GM23338 (cell line): ENCODE data around the gene TOM1L1. TPM values are rescaled to one million over a fixed set of nuclear protein-coding genes. Genes with fewer than 3 reads are reported as not detected.

Experiments
- ATAC-seq: fragments of 200-7000 bp; cut with Tn5 transposase; 3 replicates; pipeline ENCODE4 v1.9.1; 2020
- DNase-seq: peaks from one replicate; pipeline ENCODE4 v3.0.0-alpha.2; 2015; ENCODE audit warnings: low spot score
- H2AFZ ChIP-seq: fragments of 200-600 bp; sonication (generic); 2 replicates; pipeline ENCODE4 v1.8.0; 2016; ENCODE audit warnings: antibody characterized with exemption, mild to moderate bottlenecking, moderate library complexity
- H3F3A ChIP-seq: fragments of 200-600 bp; sonication (generic); replicated peaks from 2 replicates; pipeline ENCODE4 v1.8.0; 2017; ENCODE audit warnings: antibody characterized with exemption, mixed run types, low read depth
- H3K27ac ChIP-seq: fragments of 200-600 bp; sonication (generic); 2 replicates; pipeline ENCODE4 v1.6.1; 2016; ENCODE audit warnings: low read depth
- H3K27me3 ChIP-seq: fragments of 200-600 bp; sonication (generic); 2 replicates; pipeline ENCODE4 v1.8.0; 2016; ENCODE audit warnings: mild to moderate bottlenecking, mixed run types, moderate library complexity; ENCODE audit not compliant: insufficient read depth
- H3K36me3 ChIP-seq: fragments of 200-600 bp; sonication (generic); 2 replicates; pipeline ENCODE4 v1.8.0; 2016; ENCODE audit warnings: mild to moderate bottlenecking; ENCODE audit not compliant: insufficient read depth
- H3K4me1 ChIP-seq: fragments of 200-600 bp; sonication (generic); 2 replicates; pipeline ENCODE4 v1.8.0; 2016; ENCODE audit warnings: mild to moderate bottlenecking, moderate library complexity; ENCODE audit not compliant: insufficient read depth
- H3K4me2 ChIP-seq: fragments of 200-600 bp; sonication (generic); 2 replicates; pipeline ENCODE4 v1.7.1; 2017; ENCODE audit warnings: mixed run types
- H3K4me3 ChIP-seq: fragments of 200-600 bp; sonication (generic); 2 replicates; pipeline ENCODE4 v1.6.1; 2016; ENCODE audit warnings: mixed run types
- H3K79me2 ChIP-seq: fragments of 200-600 bp; sonication (generic); replicated peaks from 2 replicates; pipeline ENCODE4 v1.8.0; 2017; ENCODE audit warnings: mild to moderate bottlenecking; ENCODE audit not compliant: insufficient read depth
- H3K9me2 ChIP-seq: fragments of 200-600 bp; sonication (generic); 2 replicates; pipeline ENCODE4 v1.8.0; 2017; ENCODE audit not compliant: insufficient read depth
- H4K20me1 ChIP-seq: fragments of 200-600 bp; sonication (generic); replicated peaks from 2 replicates; pipeline ENCODE4 v1.8.0; 2017; ENCODE audit warnings: mild to moderate bottlenecking; ENCODE audit not compliant: insufficient read depth
- H3K27ac Mint-ChIP-seq: 2 replicates; pipeline ENCODE4 v1.8.0; 2020; ENCODE audit warnings: inconsistent platforms, mild to moderate bottlenecking, moderate library complexity, mixed read lengths
- H3K27me3 Mint-ChIP-seq: 3 replicates; pipeline ENCODE4 v1.8.0; 2022; ENCODE audit warnings: low read depth, mild to moderate bottlenecking, moderate library complexity, mixed read lengths, inconsistent platforms; ENCODE audit not compliant: insufficient read depth, poor library complexity
- H3K36me3 Mint-ChIP-seq: 3 replicates; pipeline ENCODE4 v1.8.0; 2021; ENCODE audit warnings: low read depth, mild to moderate bottlenecking, inconsistent platforms, moderate library complexity, mixed read lengths
- H3K4me1 Mint-ChIP-seq: 3 replicates; pipeline ENCODE4 v1.8.0; 2020; ENCODE audit warnings: mild to moderate bottlenecking, inconsistent platforms, mixed read lengths
- H3K4me3 Mint-ChIP-seq: 3 replicates; pipeline ENCODE4 v1.8.0; 2021; ENCODE audit warnings: moderate library complexity, mild to moderate bottlenecking, inconsistent platforms, mixed read lengths
- H3K9me3 Mint-ChIP-seq: 3 replicates; pipeline ENCODE4 v1.8.0; 2020; ENCODE audit warnings: moderate library complexity, mild to moderate bottlenecking, inconsistent platforms, mixed read lengths
- CREB1 ChIP-seq: fragments of 250-450 bp; sonication (Bioruptor Pico); IDR thresholded peaks from 2 replicates; pipeline ENCODE4 v1.5.0; 2020; ENCODE audit warnings: low read depth, mild to moderate bottlenecking, moderate library complexity
- CTCF ChIP-seq, 2 experiments: fragments of 200-600 bp in 1 of 2; sonication (generic) in 1 of 2; conservative IDR thresholded peaks; 2 replicates each; pipeline versions ENCODE4 v1.5.1 to v1.6.1; 2016 to 2017; ENCODE audit warnings: antibody characterized with exemption in 2 of 2, low read depth in 2 of 2, mild to moderate bottlenecking in 2 of 2, moderate library complexity in 1 of 2
- EZH2 ChIP-seq: fragments of 200-600 bp; sonication (generic); IDR thresholded peaks from one replicate; pipeline ENCODE4 v1.8.0; 2017; ENCODE audit warnings: antibody characterized with exemption, mild to moderate bottlenecking, low read depth; ENCODE audit not compliant: unreplicated experiment
- EZH2phosphoT487 ChIP-seq: fragments of 200-600 bp; sonication (generic); IDR thresholded peaks from one replicate; pipeline ENCODE4 v1.8.1; 2018; ENCODE audit warnings: antibody characterized with exemption; ENCODE audit not compliant: unreplicated experiment
- JUNB ChIP-seq: IDR thresholded peaks from one replicate; pipeline ENCODE4 v1.6.1; 2016; ENCODE audit warnings: antibody characterized with exemption; ENCODE audit not compliant: unreplicated experiment
- NANOG ChIP-seq: IDR thresholded peaks from 2 replicates; pipeline ENCODE4 v1.6.1; 2016; ENCODE audit warnings: antibody characterized with exemption, borderline replicate concordance
- POLR2AphosphoS5 ChIP-seq: IDR thresholded peaks from 2 replicates; pipeline ENCODE4 v1.6.1; 2016; ENCODE audit warnings: antibody characterized with exemption, low read depth
- STAT1 ChIP-seq: IDR thresholded peaks from one replicate; pipeline ENCODE4 v1.6.1; 2016; ENCODE audit warnings: antibody characterized with exemption; ENCODE audit not compliant: unreplicated experiment
- ZNF114 ChIP-seq: fragments of 250-450 bp; sonication (Bioruptor Pico); IDR thresholded peaks from 2 replicates; pipeline ENCODE4 v1.5.0; 2020; ENCODE audit warnings: mild to moderate bottlenecking, moderate library complexity
- ZNF331 ChIP-seq: fragments of 250-450 bp; sonication (Bioruptor Pico); IDR thresholded peaks from 2 replicates; pipeline ENCODE4 v1.5.0; 2020; ENCODE audit warnings: low read depth, mild to moderate bottlenecking, moderate library complexity
- polyA plus RNA-seq: library from polyadenylated mRNA; unstranded; fragments of >200 nt; fragmentation: Nextera tagmentation; extraction: Ambion mirVana; gene quantifications from 2 replicates; pipeline ENCODE4 v1.2.1, GENCODE V29; 2016
- total RNA-seq: library from RNA; depleted of rRNA; stranded (reverse); fragments of >200 nt; shearing (Covaris generic); gene quantifications from 2 replicates; pipeline ENCODE4 v1.2.3, GENCODE V29; 2014
- TF ChIP-seq, protein P1 (sequence below): IDR thresholded peaks from 2 replicates; pipeline ENCODE4 v1.6.1; 2016; ENCODE audit warnings: antibody characterized with exemption
- TF ChIP-seq, protein P2 (sequence below): IDR thresholded peaks from one replicate; pipeline ENCODE4 v1.6.1; 2018; ENCODE audit warnings: antibody characterized with exemption; ENCODE audit not compliant: unreplicated experiment
- TF ChIP-seq, protein P3 (sequence below): fragments of 250-450 bp; sonication (Bioruptor Pico); IDR thresholded peaks from 2 replicates; pipeline ENCODE4 v1.5.0; 2020; ENCODE audit warnings: mild to moderate bottlenecking, moderate library complexity

The TOM1L1 gene
- total and polyA plus RNA-seq, 2 experiments from 2014 or later = 46.8 to 58.0 TPM

DNA sequence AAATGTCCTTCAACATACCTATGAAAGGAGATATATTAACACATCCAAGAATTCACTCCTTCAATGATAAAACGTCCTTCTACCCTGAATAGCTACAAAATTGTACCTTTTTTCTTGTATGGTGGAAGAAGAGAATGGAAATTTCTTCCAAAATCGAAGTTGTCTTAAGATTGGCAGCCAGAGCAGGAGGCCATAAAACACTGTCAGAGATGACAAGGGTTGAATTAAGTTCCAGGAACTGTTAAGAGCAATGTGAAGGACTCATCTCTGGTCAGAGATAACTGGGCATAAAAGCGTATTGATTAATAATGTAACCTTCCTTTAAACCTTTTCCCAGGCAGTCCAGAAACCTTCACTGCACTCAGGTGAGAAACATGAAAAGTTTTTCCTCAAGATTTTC lies 12.9 kb upstream of the TOM1L1 start:
- no peak for DNase-seq
- no peak overlapping the region for H3K4me3 Mint-ChIP-seq
- H3K36me3 Mint-ChIP-seq = no peaks in the 10 kb centered on the region; the same call in 2 of the 3 replicates

More for the DNA sequence above, 12.9 kb upstream of the TOM1L1 start:
- ATAC-seq = no peak
- Histone ChIP-seq H3F3A (no peaks in the 10 kb centered on the region), H3K79me2 (no peaks in the 10 kb centered on the region), H2AFZ (no peak overlapping the region), H3K4me3 (no peak overlapping the region), H3K9me2 (no peaks in the 10 kb centered on the region), H3K4me2 (no peak overlapping the region), H3K27ac (no peak overlapping the region), H3K27me3 (no peaks in the 10 kb centered on the region), H4K20me1 (no peaks in the 10 kb centered on the region), H3K4me1 (peaks cover 3% of the 10 kb centered on the region; the same call in 1 of the 2 replicates), H3K36me3 (no peaks in the 10 kb centered on the region)
- TF ChIP-seq STAT1 (no peak), EZH2 (no peak), POLR2AphosphoS5 (no peak), ZNF114 (no peak), JUNB (no peak), CTCF (conservative IDR thresholded peaks at IDR 0.05; ENCODE audit: low read depth in 2 of 2) (no peak), EZH2phosphoT487 (no peak), CREB1 (CRISPR knock-in tag) (no peak), NANOG (no peak), ZNF331 (CRISPR knock-in tag) (no peak)
- TF ChIP-seq, protein P1, sequence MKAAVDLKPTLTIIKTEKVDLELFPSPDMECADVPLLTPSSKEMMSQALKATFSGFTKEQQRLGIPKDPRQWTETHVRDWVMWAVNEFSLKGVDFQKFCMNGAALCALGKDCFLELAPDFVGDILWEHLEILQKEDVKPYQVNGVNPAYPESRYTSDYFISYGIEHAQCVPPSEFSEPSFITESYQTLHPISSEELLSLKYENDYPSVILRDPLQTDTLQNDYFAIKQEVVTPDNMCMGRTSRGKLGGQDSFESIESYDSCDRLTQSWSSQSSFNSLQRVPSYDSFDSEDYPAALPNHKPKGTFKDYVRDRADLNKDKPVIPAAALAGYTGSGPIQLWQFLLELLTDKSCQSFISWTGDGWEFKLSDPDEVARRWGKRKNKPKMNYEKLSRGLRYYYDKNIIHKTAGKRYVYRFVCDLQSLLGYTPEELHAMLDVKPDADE = no peak
- TF ChIP-seq, protein P2, sequence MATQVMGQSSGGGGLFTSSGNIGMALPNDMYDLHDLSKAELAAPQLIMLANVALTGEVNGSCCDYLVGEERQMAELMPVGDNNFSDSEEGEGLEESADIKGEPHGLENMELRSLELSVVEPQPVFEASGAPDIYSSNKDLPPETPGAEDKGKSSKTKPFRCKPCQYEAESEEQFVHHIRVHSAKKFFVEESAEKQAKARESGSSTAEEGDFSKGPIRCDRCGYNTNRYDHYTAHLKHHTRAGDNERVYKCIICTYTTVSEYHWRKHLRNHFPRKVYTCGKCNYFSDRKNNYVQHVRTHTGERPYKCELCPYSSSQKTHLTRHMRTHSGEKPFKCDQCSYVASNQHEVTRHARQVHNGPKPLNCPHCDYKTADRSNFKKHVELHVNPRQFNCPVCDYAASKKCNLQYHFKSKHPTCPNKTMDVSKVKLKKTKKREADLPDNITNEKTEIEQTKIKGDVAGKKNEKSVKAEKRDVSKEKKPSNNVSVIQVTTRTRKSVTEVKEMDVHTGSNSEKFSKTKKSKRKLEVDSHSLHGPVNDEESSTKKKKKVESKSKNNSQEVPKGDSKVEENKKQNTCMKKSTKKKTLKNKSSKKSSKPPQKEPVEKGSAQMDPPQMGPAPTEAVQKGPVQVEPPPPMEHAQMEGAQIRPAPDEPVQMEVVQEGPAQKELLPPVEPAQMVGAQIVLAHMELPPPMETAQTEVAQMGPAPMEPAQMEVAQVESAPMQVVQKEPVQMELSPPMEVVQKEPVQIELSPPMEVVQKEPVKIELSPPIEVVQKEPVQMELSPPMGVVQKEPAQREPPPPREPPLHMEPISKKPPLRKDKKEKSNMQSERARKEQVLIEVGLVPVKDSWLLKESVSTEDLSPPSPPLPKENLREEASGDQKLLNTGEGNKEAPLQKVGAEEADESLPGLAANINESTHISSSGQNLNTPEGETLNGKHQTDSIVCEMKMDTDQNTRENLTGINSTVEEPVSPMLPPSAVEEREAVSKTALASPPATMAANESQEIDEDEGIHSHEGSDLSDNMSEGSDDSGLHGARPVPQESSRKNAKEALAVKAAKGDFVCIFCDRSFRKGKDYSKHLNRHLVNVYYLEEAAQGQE = no peak
- TF ChIP-seq, protein P3, sequence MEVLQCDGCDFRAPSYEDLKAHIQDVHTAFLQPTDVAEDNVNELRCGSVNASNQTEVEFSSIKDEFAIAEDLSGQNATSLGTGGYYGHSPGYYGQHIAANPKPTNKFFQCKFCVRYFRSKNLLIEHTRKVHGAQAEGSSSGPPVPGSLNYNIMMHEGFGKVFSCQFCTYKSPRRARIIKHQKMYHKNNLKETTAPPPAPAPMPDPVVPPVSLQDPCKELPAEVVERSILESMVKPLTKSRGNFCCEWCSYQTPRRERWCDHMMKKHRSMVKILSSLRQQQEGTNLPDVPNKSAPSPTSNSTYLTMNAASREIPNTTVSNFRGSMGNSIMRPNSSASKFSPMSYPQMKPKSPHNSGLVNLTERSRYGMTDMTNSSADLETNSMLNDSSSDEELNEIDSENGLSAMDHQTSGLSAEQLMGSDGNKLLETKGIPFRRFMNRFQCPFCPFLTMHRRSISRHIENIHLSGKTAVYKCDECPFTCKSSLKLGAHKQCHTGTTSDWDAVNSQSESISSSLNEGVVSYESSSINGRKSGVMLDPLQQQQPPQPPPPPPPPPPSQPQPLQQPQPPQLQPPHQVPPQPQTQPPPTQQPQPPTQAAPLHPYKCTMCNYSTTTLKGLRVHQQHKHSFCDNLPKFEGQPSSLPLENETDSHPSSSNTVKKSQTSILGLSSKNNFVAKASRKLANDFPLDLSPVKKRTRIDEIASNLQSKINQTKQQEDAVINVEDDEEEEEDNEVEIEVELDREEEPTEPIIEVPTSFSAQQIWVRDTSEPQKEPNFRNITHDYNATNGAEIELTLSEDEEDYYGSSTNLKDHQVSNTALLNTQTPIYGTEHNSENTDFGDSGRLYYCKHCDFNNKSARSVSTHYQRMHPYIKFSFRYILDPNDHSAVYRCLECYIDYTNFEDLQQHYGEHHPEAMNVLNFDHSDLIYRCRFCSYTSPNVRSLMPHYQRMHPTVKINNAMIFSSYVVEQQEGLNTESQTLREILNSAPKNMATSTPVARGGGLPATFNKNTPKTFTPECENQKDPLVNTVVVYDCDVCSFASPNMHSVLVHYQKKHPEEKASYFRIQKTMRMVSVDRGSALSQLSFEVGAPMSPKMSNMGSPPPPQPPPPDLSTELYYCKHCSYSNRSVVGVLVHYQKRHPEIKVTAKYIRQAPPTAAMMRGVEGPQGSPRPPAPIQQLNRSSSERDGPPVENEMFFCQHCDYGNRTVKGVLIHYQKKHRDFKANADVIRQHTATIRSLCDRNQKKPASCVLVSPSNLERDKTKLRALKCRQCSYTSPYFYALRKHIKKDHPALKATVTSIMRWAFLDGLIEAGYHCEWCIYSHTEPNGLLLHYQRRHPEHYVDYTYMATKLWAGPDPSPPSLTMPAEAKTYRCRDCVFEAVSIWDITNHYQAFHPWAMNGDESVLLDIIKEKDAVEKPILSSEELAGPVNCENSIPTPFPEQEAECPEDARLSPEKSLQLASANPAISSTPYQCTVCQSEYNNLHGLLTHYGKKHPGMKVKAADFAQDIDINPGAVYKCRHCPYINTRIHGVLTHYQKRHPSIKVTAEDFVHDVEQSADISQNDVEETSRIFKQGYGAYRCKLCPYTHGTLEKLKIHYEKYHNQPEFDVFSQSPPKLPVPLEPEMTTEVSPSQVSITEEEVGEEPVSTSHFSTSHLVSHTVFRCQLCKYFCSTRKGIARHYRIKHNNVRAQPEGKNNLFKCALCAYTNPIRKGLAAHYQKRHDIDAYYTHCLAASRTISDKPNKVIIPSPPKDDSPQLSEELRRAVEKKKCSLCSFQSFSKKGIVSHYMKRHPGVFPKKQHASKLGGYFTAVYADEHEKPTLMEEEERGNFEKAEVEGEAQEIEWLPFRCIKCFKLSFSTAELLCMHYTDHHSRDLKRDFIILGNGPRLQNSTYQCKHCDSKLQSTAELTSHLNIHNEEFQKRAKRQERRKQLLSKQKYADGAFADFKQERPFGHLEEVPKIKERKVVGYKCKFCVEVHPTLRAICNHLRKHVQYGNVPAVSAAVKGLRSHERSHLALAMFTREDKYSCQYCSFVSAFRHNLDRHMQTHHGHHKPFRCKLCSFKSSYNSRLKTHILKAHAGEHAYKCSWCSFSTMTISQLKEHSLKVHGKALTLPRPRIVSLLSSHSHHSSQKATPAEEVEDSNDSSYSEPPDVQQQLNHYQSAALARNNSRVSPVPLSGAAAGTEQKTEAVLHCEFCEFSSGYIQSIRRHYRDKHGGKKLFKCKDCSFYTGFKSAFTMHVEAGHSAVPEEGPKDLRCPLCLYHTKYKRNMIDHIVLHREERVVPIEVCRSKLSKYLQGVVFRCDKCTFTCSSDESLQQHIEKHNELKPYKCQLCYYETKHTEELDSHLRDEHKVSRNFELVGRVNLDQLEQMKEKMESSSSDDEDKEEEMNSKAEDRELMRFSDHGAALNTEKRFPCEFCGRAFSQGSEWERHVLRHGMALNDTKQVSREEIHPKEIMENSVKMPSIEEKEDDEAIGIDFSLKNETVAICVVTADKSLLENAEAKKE (CRISPR knock-in tag) = no peak
- Mint-ChIP-seq H3K9me3 (no peaks in the 10 kb centered on the region), H3K27me3 (no peaks in the 10 kb centered on the region), H3K27ac (no peak overlapping the region), H3K4me1 (peaks cover 4% of the 10 kb centered on the region; the same call in 2 of the 3 replicates)
